ENCODE data around the gene CFL1. TPM values are rescaled to one million over a fixed set of nuclear protein-coding genes. Genes with fewer than 3 reads are reported as not detected.

CFL1 gene
- total and polyA plus RNA-seq, 4 experiments from 2014 or later = 540 to 2,825 (median 1,686) TPM

GRCh38 chr11:65862191-65862735, 4.3 kb upstream of the CFL1 start:
- DNase-seq = no peak
- H3K27ac Mint-ChIP-seq = peak overlapping the region in 4 of 7 donors; percentile 12 to 92 (median 54)
- ChIA-PET POLR2A (ENCODE audit: partially characterized antibody) (interaction anchor here (0.7 to 8.5 kb wide), 6 partner anchors 9 to 140 kb away, joined by 3 to 435 read pairs (median 9); partner anchors contain the start of genes BANF1, CCDC85B, CTSW and EIF1AD), CTCF (ENCODE audit: partially characterized antibody) (interaction anchor here (3.4 to 11.0 kb wide), 2 partner anchors 25 to 30 kb away, joined by 18 to 281 read pairs; partner anchors contain the start of genes CCDC85B, FIBP and SNX32)
- Histone ChIP-seq H3K4me1 (ENCODE audit: insufficient read depth, low read length) (peaks cover 33% of the 10 kb centered on the region), H3K27me3 (ENCODE audit: insufficient read depth, low read length) (no peaks in the 10 kb centered on the region), H3K9me3 (ENCODE audit: control insufficient read depth in 1 of 2, low read length in 2 of 2) (no peaks in the 10 kb centered on the region), H3K27ac (ENCODE audit: low read depth, low read length) (peak overlapping the region; percentile 11), H3K36me3 (ENCODE audit: insufficient read depth, low read length) (peaks cover 45% of the 10 kb centered on the region), H3K4me3 (ENCODE audit: low read length in 2 of 2) (no peak overlapping the region)
- intact Hi-C loops (cut with micrococcal nuclease) = no loop called here
- no peaks in the 10 kb centered on the region for H3K9me3 Mint-ChIP-seq
- peaks cover 13 to 43% (median 27%) of the 10 kb centered on the region in 4 donors for H3K4me1 Mint-ChIP-seq
- H3K27me3 Mint-ChIP-seq = no peaks in the 10 kb centered on the region
- peak overlapping the region in 5 of 8 donors; percentile 29 to 99 (median 70) for H3K4me3 Mint-ChIP-seq
- peaks cover 17 to 56% of the 10 kb centered on the region in 2 donors for H3K36me3 Mint-ChIP-seq

DNA sequence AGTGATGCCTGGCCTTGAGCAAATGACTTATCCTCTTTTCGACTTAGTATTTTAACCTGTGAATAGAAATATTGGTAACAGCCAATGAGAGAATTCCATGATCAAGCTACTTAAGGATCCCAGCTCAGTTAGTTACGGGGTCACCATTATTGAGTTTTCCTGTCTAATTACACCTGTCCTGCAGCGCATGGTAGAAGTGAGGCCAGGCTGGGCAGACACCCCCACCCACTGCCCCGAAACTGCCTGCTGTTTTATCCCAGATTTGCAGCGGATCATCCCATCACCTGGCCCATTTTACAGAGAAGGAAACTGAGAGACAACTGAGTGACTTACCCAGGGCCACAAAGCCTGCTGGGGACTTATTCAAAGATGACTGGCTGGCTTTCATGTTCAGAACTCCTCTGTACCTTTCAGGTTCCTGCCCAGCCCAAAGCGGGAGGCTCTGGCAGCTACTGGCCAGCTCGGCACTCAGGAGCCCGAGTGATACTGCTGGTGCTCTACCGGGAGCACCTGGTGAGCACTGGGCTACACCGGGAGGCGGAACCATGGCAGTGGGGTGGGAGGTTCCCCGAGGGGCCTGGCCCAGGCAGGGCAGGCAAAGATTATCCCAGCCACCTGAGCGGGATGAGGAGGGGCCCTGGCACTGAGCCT, 3.7 kb upstream of the CFL1 start:
- Mint-ChIP-seq H3K27ac (peak overlapping the region in 6 of 7 donors; percentile 68 to 92 (median 85)), H3K27me3 (no peaks in the 10 kb centered on the region), H3K4me3 (peak overlapping the region; percentile 93 to 99 (median 96)), H3K4me1 (peaks cover 15 to 42% (median 29%) of the 10 kb centered on the region in 4 donors), H3K36me3 (peaks cover 18 to 54% of the 10 kb centered on the region in 2 donors), H3K9me3 (peaks cover 0 to 1% (median 0%) of the 10 kb centered on the region in 8 donors)
- ChIA-PET CTCF (ENCODE audit: partially characterized antibody) (interaction anchor here (0.9 to 11.0 kb wide), 4 partner anchors 8 to 99 kb away, joined by 3 to 281 read pairs (median 10); partner anchors contain the start of genes CCDC85B, FIBP and SNX32), POLR2A (ENCODE audit: partially characterized antibody) (interaction anchor here (1.1 to 8.5 kb wide), 13 partner anchors 10 to 363 kb away, joined by 3 to 435 read pairs (median 26); partner anchors contain the start of genes BANF1, CCDC85B, CTSW and EFEMP2)
- H3K4me3 ChIP-seq (ENCODE audit: low read length in 2 of 2) = peak overlapping the region in 1 of 2 donors; percentile 81
- no peaks in the 10 kb centered on the region for H3K27me3 ChIP-seq (ENCODE audit: insufficient read depth, low read length)
- no peak for DNase-seq
- H3K27ac ChIP-seq (ENCODE audit: low read depth, low read length) = peak overlapping the region; percentile 85
- no peaks in the 10 kb centered on the region for H3K9me3 ChIP-seq (ENCODE audit: control insufficient read depth in 1 of 2, low read length in 2 of 2)
- H3K36me3 ChIP-seq (ENCODE audit: insufficient read depth, low read length) = peaks cover 45% of the 10 kb centered on the region
- intact Hi-C loops (cut with micrococcal nuclease) = no loop called here
- H3K4me1 ChIP-seq (ENCODE audit: insufficient read depth, low read length) = peaks cover 35% of the 10 kb centered on the region

DNA sequence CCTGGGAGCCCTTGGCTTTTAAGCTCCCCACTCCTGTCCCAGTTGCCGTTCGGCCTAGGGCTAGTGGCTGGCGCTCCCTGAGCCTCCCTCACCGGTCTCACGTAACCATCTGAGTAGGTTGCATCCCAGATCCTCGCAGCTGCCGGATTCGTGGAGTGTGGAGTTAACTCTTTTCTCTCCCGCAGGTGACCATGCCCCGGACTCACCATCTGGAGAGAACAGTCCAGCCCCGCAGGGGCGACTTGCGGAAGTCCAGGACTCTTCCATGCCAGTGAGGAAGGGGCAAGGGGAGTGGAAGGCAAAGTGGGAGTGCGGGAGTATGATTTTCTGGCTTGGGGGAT, 3.2 kb upstream of the CFL1 start:
- intact Hi-C loops (cut with micrococcal nuclease) = no loop called here
- ChIA-PET CTCF (ENCODE audit: partially characterized antibody) (interaction anchor here (0.9 to 11.0 kb wide), 8 partner anchors 8 to 145 kb away, joined by 3 to 281 read pairs (median 14); partner anchors contain the start of genes BANF1, CCDC85B, EFEMP2 and EIF1AD), POLR2A (ENCODE audit: partially characterized antibody) (interaction anchor here (1.1 to 8.5 kb wide), 16 partner anchors 10 to 739 kb away, joined by 3 to 435 read pairs (median 23); partner anchors contain the start of genes AP5B1, BANF1, C11orf68 and CCDC85B)
- Mint-ChIP-seq H3K4me1 (peaks cover 20 to 48% (median 34%) of the 10 kb centered on the region in 4 donors), H3K36me3 (peaks cover 23 to 57% of the 10 kb centered on the region in 2 donors), H3K9me3 (peaks cover 0 to 6% (median 0%) of the 10 kb centered on the region in 8 donors), H3K4me3 (peak overlapping the region; percentile 93 to 99 (median 96)), H3K27me3 (no peaks in the 10 kb centered on the region), H3K27ac (peak overlapping the region; percentile 72 to 92 (median 91))
- DNase-seq = no peak
- no peaks in the 10 kb centered on the region for H3K9me3 ChIP-seq (ENCODE audit: control insufficient read depth in 1 of 2, low read length in 2 of 2)
- no peaks in the 10 kb centered on the region for H3K27me3 ChIP-seq (ENCODE audit: insufficient read depth, low read length)
- H3K4me3 ChIP-seq (ENCODE audit: low read length in 2 of 2) = peak overlapping the region; percentile 17 to 81
- peaks cover 40% of the 10 kb centered on the region for H3K4me1 ChIP-seq (ENCODE audit: insufficient read depth, low read length)
- peaks cover 46% of the 10 kb centered on the region for H3K36me3 ChIP-seq (ENCODE audit: insufficient read depth, low read length)
- peak overlapping the region; percentile 85 for H3K27ac ChIP-seq (ENCODE audit: low read depth, low read length)

- Mint-ChIP-seq H3K36me3 (peaks cover 29 to 59% of the 10 kb centered on the region in 2 donors), H3K4me3 (peak within 1 kb of the TSS; percentile 93 to 99 (median 96)), H3K9me3 (peaks cover 0 to 6% (median 0%) of the 10 kb centered on the region in 8 donors), H3K27me3 (no peaks in the 10 kb centered on the region), H3K27ac (peak within 1 kb of the TSS; percentile 92 to 99 (median 97)), H3K4me1 (peaks cover 25 to 54% (median 39%) of the 10 kb centered on the region in 4 donors)
- Histone ChIP-seq H3K9me3 (ENCODE audit: control insufficient read depth in 1 of 2, low read length in 2 of 2) (no peaks in the 10 kb centered on the region), H3K4me3 (ENCODE audit: low read length in 2 of 2) (peak within 1 kb of the TSS; percentile 55 to 81), H3K4me1 (ENCODE audit: insufficient read depth, low read length) (peaks cover 46% of the 10 kb centered on the region), H3K27me3 (ENCODE audit: insufficient read depth, low read length) (no peaks in the 10 kb centered on the region), H3K27ac (ENCODE audit: low read depth, low read length) (peak within 1 kb of the TSS; percentile 85), H3K36me3 (ENCODE audit: insufficient read depth, low read length) (peaks cover 46% of the 10 kb centered on the region)
- peak; percentile 93 to 96 (median 94) for DNase-seq
- intact Hi-C loops (cut with micrococcal nuclease) = loop anchor here (1.0 kb wide), 2 partner anchors 24 to 101 kb away; partner anchors contain the start of gene SART1
- CTCF ChIA-PET (ENCODE audit: partially characterized antibody) = interaction anchor here (0.6 to 11.0 kb wide), 28 partner anchors 8 to 757 kb away, joined by 3 to 281 read pairs (median 4); partner anchors contain the start of genes BANF1, C11orf68, CCDC85B and DRAP1
- POLR2A ChIA-PET (ENCODE audit: partially characterized antibody) = interaction anchor here (0.5 to 8.5 kb wide), 35 partner anchors 9 to 1619 kb away, joined by 3 to 435 read pairs (median 9); partner anchors contain the start of genes AP5B1, BANF1, C11orf68 and CCDC85B
These were observed 2.5 kb upstream of the CFL1 start, which contains the start of gene MUS81 for GRCh38 chr11:65860278-65861164. MUS81 (plus strand) TSS chr11:65860433; CDS start chr11:65860754, 321 bp downstream.

DNA sequence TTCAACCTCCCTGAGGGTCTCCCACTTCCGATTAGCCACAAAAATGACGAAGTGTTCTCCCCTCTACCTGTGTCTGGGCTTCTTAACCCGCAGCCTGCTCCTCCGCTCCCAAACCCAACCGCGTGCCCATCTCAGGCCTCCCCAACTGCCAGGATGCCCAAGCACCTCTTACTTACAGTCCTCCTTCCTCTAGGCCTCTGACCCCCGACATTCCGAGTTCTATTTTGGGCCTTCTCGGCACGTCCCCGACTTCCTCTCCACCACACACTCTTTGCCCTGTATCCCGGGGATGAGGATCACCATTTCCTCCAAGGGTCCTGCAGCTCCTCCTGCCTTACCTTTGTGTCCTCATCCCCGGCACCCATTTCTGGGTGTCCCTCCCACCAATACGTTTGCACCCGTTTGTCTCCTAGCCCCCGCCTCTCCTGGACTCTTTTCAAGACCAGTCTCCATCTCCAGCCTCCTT, 1.9 kb upstream of the CFL1 start:
- no peak for DNase-seq
- H3K36me3 Mint-ChIP-seq = peaks cover 30 to 57% of the 10 kb centered on the region in 2 donors
- H3K4me1 Mint-ChIP-seq = peaks cover 28 to 58% (median 43%) of the 10 kb centered on the region in 4 donors
- intact Hi-C loops (cut with micrococcal nuclease) = loop anchor here (1.0 to 10.0 kb wide), 5 partner anchors 13 to 725 kb away; partner anchors contain the start of genes EFEMP2, RELA, SART1 and SYVN1
- Histone ChIP-seq H3K4me3 (ENCODE audit: low read length in 2 of 2) (peak overlapping the region; percentile 17 to 81), H3K4me1 (ENCODE audit: insufficient read depth, low read length) (peaks cover 53% of the 10 kb centered on the region), H3K36me3 (ENCODE audit: insufficient read depth, low read length) (peaks cover 46% of the 10 kb centered on the region), H3K27me3 (ENCODE audit: insufficient read depth, low read length) (no peaks in the 10 kb centered on the region), H3K9me3 (ENCODE audit: control insufficient read depth in 1 of 2, low read length in 2 of 2) (no peaks in the 10 kb centered on the region), H3K27ac (ENCODE audit: low read depth, low read length) (peak overlapping the region; percentile 85)
- H3K27me3 Mint-ChIP-seq = no peaks in the 10 kb centered on the region
- CTCF ChIA-PET (ENCODE audit: partially characterized antibody) = interaction anchor here (0.6 to 11.0 kb wide), 30 partner anchors 8 to 758 kb away, joined by 3 to 281 read pairs (median 3); partner anchors contain the start of genes BANF1, C11orf68, CCDC85B and DRAP1
- peak overlapping the region; percentile 92 to 99 (median 97) for H3K27ac Mint-ChIP-seq
- POLR2A ChIA-PET (ENCODE audit: partially characterized antibody) = interaction anchor here (0.7 to 8.5 kb wide), 44 partner anchors 9 to 1619 kb away, joined by 3 to 435 read pairs (median 5); partner anchors contain the start of genes AP5B1, BANF1, C11orf68 and CCDC85B
- peaks cover 0 to 6% (median 0%) of the 10 kb centered on the region in 8 donors for H3K9me3 Mint-ChIP-seq
- H3K4me3 Mint-ChIP-seq = peak overlapping the region; percentile 93 to 99 (median 96)

All from CD4-positive, alpha-beta memory T cell (primary cell).